ENCODE measurements around the gene TMEM98.

The TMEM98 gene

DNA sequence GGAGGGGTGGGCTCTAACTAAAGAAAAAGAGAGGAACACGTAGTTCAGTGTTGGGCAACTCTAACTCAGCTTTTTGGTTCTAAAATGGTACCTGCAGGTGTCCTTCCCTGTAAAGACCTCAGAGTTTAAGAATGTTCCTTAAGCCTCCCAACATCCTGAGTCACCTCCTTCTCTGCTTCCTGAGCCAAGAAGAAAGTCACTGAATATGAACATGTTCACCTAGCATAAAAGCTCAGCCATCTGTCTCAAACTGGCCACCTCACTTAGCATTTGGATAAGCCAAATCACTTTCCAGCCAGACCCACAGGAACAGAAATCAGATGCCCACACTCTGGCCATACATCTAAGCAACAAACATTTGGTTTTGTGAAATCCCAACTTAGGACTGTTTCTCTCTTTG is 3.7 kb downstream of the TMEM98 start:
- no peak overlapping the region for H3K9ac ChIP-seq (ENCODE audit: low read length)
- H2AFZ ChIP-seq (ENCODE audit: low read length): no peak overlapping the region
- no peaks in the 10 kb centered on the region for H3K9me3 ChIP-seq (replicated peaks; ENCODE audit: insufficient read depth, low read length)
- no peak for DNase-seq
- no peaks in the 10 kb centered on the region for H3K9me2 ChIP-seq (replicated peaks; ENCODE audit: insufficient read depth, low read length)
- peaks cover 10% of the 10 kb centered on the region for H3K27me3 ChIP-seq (replicated peaks; ENCODE audit: insufficient read depth, low read length)
- H3K79me2 ChIP-seq (ENCODE audit: low read length): no peaks in the 10 kb centered on the region
- H3K36me3 ChIP-seq (replicated peaks; ENCODE audit: insufficient read depth, low read length): no peaks in the 10 kb centered on the region
- no peak overlapping the region for H3K4me2 ChIP-seq (ENCODE audit: low read depth, low read length)
- H3K4me3 ChIP-seq (ENCODE audit: low read length): no peak overlapping the region
- no peaks in the 10 kb centered on the region for H4K20me1 ChIP-seq (ENCODE audit: insufficient read depth, low read length)
- H3F3A ChIP-seq (ENCODE audit: insufficient read depth, low read length): no peaks in the 10 kb centered on the region
- H3K4me1 ChIP-seq (ENCODE audit: low read length): peaks cover 2% of the 10 kb centered on the region; the same call in 1 of the 2 replicates
- no peak overlapping the region for H3K27ac ChIP-seq (ENCODE audit: low read length)
- TF ChIP-seq, protein P1, sequence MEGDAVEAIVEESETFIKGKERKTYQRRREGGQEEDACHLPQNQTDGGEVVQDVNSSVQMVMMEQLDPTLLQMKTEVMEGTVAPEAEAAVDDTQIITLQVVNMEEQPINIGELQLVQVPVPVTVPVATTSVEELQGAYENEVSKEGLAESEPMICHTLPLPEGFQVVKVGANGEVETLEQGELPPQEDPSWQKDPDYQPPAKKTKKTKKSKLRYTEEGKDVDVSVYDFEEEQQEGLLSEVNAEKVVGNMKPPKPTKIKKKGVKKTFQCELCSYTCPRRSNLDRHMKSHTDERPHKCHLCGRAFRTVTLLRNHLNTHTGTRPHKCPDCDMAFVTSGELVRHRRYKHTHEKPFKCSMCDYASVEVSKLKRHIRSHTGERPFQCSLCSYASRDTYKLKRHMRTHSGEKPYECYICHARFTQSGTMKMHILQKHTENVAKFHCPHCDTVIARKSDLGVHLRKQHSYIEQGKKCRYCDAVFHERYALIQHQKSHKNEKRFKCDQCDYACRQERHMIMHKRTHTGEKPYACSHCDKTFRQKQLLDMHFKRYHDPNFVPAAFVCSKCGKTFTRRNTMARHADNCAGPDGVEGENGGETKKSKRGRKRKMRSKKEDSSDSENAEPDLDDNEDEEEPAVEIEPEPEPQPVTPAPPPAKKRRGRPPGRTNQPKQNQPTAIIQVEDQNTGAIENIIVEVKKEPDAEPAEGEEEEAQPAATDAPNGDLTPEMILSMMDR (IDR thresholded peaks at IDR 0.05; ENCODE audit: low read length): no peak
- TF ChIP-seq EZH2 (optimal IDR thresholded peaks at IDR 0.05; ENCODE audit: low read depth, low read length): no peak
- TF ChIP-seq EZH2phosphoT487 (IDR thresholded peaks at IDR 0.05; ENCODE audit: low read length): no peak

- Histone ChIP-seq H3K9ac (ENCODE audit: low read length) (no peak overlapping the region), H3K27me3 (replicated peaks; ENCODE audit: insufficient read depth, low read length) (peaks cover 3% of the 10 kb centered on the region; the same call in 1 of the 2 replicates), H3K4me3 (ENCODE audit: low read length) (no peak overlapping the region), H3K27ac (ENCODE audit: low read length) (no peak overlapping the region), H3K36me3 (replicated peaks; ENCODE audit: insufficient read depth, low read length) (no peaks in the 10 kb centered on the region), H3K4me1 (ENCODE audit: low read length) (peaks cover 9% of the 10 kb centered on the region), H4K20me1 (ENCODE audit: insufficient read depth, low read length) (no peaks in the 10 kb centered on the region), H3K4me2 (ENCODE audit: low read depth, low read length) (no peak overlapping the region), H3K79me2 (ENCODE audit: low read length) (no peaks in the 10 kb centered on the region), H2AFZ (ENCODE audit: low read length) (no peak overlapping the region), H3K9me3 (replicated peaks; ENCODE audit: insufficient read depth, low read length) (no peaks in the 10 kb centered on the region), H3K9me2 (replicated peaks; ENCODE audit: insufficient read depth, low read length) (no peaks in the 10 kb centered on the region), H3F3A (ENCODE audit: insufficient read depth, low read length) (no peaks in the 10 kb centered on the region)
- no peak for DNase-seq
- TF ChIP-seq EZH2 (optimal IDR thresholded peaks at IDR 0.05; ENCODE audit: low read depth, low read length) (no peak), EZH2phosphoT487 (IDR thresholded peaks at IDR 0.05; ENCODE audit: low read length) (no peak)
- TF ChIP-seq, protein P1 (IDR thresholded peaks at IDR 0.05; ENCODE audit: low read length): no peak
Observed at GRCh38 chr17:32933881-32934280, 5.9 kb downstream of the TMEM98 start.

- Histone ChIP-seq H3K79me2 (ENCODE audit: low read length) (no peaks in the 10 kb centered on the region), H3K4me3 (ENCODE audit: low read length) (no peak overlapping the region), H3K27me3 (replicated peaks; ENCODE audit: insufficient read depth, low read length) (no peaks in the 10 kb centered on the region), H2AFZ (ENCODE audit: low read length) (no peak overlapping the region), H3K9me3 (replicated peaks; ENCODE audit: insufficient read depth, low read length) (no peaks in the 10 kb centered on the region), H3K27ac (ENCODE audit: low read length) (no peak overlapping the region), H4K20me1 (ENCODE audit: insufficient read depth, low read length) (no peaks in the 10 kb centered on the region), H3F3A (ENCODE audit: insufficient read depth, low read length) (no peaks in the 10 kb centered on the region), H3K9me2 (replicated peaks; ENCODE audit: insufficient read depth, low read length) (no peaks in the 10 kb centered on the region), H3K9ac (ENCODE audit: low read length) (no peak overlapping the region), H3K4me1 (ENCODE audit: low read length) (peaks cover 12% of the 10 kb centered on the region), H3K36me3 (replicated peaks; ENCODE audit: insufficient read depth, low read length) (no peaks in the 10 kb centered on the region), H3K4me2 (ENCODE audit: low read depth, low read length) (no peak overlapping the region)
- TF ChIP-seq EZH2phosphoT487 (IDR thresholded peaks at IDR 0.05; ENCODE audit: low read length) (no peak), EZH2 (optimal IDR thresholded peaks at IDR 0.05; ENCODE audit: low read depth, low read length) (no peak)
- TF ChIP-seq, protein P1 (IDR thresholded peaks at IDR 0.05; ENCODE audit: low read length): no peak
- no peak for DNase-seq
Observed at GRCh38 chr17:32935726-32936125, 7.8 kb downstream of the TMEM98 start.
